ENCODE results near the gene PFDN1.

DNA sequence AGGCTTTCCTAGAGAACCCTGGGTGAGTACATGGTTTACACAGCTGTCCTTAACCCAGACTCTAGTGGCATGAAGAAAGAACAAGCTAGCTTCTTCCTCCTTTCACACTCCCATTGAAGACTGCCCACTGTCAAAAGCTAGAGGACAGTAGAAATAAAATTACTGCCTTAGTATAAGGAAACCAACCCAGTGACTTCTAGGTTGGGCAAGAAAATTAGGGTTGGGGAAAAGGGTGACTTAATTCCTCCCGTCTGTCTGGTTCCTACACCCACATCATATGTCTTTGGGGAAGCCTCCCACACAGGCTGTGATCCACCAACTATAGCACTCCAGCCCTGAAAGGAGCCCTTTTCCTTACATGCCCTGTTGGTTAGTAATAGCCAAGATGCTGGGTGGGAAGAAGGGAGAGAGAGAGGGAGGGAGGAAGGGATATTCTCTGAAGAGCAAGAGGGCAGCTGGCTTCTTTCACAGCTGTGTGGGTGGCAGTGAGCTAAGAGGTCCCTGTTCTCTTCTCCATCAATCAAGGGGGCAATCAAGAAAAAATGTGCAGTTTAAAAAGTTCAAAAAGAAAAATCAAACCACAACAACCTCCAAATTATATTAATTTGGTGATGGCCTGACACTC, 21.8 kb upstream of the PFDN1 start:
- TF ChIP-seq EZH2 (IDR thresholded peaks at IDR 0.05; ENCODE audit: borderline replicate concordance) = no peak
- TF ChIP-seq, protein P1, sequence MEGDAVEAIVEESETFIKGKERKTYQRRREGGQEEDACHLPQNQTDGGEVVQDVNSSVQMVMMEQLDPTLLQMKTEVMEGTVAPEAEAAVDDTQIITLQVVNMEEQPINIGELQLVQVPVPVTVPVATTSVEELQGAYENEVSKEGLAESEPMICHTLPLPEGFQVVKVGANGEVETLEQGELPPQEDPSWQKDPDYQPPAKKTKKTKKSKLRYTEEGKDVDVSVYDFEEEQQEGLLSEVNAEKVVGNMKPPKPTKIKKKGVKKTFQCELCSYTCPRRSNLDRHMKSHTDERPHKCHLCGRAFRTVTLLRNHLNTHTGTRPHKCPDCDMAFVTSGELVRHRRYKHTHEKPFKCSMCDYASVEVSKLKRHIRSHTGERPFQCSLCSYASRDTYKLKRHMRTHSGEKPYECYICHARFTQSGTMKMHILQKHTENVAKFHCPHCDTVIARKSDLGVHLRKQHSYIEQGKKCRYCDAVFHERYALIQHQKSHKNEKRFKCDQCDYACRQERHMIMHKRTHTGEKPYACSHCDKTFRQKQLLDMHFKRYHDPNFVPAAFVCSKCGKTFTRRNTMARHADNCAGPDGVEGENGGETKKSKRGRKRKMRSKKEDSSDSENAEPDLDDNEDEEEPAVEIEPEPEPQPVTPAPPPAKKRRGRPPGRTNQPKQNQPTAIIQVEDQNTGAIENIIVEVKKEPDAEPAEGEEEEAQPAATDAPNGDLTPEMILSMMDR (IDR thresholded peaks at IDR 0.05; ENCODE audit: poor library complexity) = no peak

Measured in hepatocyte (in vitro differentiated cells).